Osteocyte (in vitro differentiated cells): ENCODE measurements around the gene EBI3. TPM values are rescaled to one million over a fixed set of nuclear protein-coding genes. Genes with fewer than 3 reads are reported as not detected.
"Not testable (repeated sequence)": the region's sequence is repeated elsewhere in the genome, so short reads cannot be mapped to it uniquely, and the experiment has no call there.

Experiments used
- DNase-seq: peaks from one replicate; pipeline ENCODE4 v3.0.0; 2021; ENCODE audit warnings: mixed read lengths; ENCODE audit not compliant: unreplicated experiment; ENCODE audit errors: extremely low spot score
- H3K27ac Mint-ChIP-seq: one replicate; pipeline ENCODE4 v1.8.0; 2021; ENCODE audit warnings: mild to moderate bottlenecking, mixed read lengths; ENCODE audit not compliant: unreplicated experiment
- H3K27me3 Mint-ChIP-seq: one replicate; pipeline ENCODE4 v1.8.0; 2021; ENCODE audit warnings: mixed read lengths; ENCODE audit not compliant: unreplicated experiment
- H3K36me3 Mint-ChIP-seq: one replicate; pipeline ENCODE4 v1.8.0; 2021; ENCODE audit warnings: mixed read lengths; ENCODE audit not compliant: unreplicated experiment
- H3K4me1 Mint-ChIP-seq: one replicate; pipeline ENCODE4 v1.8.0; 2021; ENCODE audit warnings: mixed read lengths; ENCODE audit not compliant: unreplicated experiment
- H3K4me3 Mint-ChIP-seq: one replicate; pipeline ENCODE4 v1.8.0; 2021; ENCODE audit warnings: mild to moderate bottlenecking, moderate library complexity, mixed read lengths; ENCODE audit not compliant: unreplicated experiment
- H3K9me3 Mint-ChIP-seq: one replicate; pipeline ENCODE4 v1.8.0; 2021; ENCODE audit warnings: mixed read lengths; ENCODE audit not compliant: unreplicated experiment
- CTCF ChIP-seq: fragments of 200-600 bp; sonication (generic); IDR thresholded peaks from 2 replicates; pipeline ENCODE4 v1.5.0; 2021; ENCODE audit warnings: antibody characterized with exemption, mild to moderate bottlenecking, moderate library complexity
- total RNA-seq: library from RNA; stranded (reverse); gene quantifications from 2 replicates; pipeline ENCODE4 v1.2.1, GENCODE V29; 2021

Gene EBI3
- total RNA-seq, 1 donor from 2014 or later: 1.6 TPM

- Mint-ChIP-seq H3K9me3 (no peaks in the 10 kb centered on the region), H3K27me3 (no peaks in the 10 kb centered on the region), H3K27ac (no peak overlapping the region), H3K36me3 (peaks cover 14% of the 10 kb centered on the region), H3K4me1 (no peaks in the 10 kb centered on the region), H3K4me3 (no peak overlapping the region)
- no peak for DNase-seq
- TF ChIP-seq CTCF: peak; percentile 77
Measured at GRCh38 chr19:4267101-4267900, 38.0 kb downstream of the EBI3 start.

- no peak for TF ChIP-seq CTCF
- H3K27me3 Mint-ChIP-seq: no peaks in the 10 kb centered on the region
- DNase-seq: no peak
- H3K36me3 Mint-ChIP-seq: peaks cover 14% of the 10 kb centered on the region
- H3K9me3 Mint-ChIP-seq: no peaks in the 10 kb centered on the region
- no peak overlapping the region for H3K4me3 Mint-ChIP-seq
- no peaks in the 10 kb centered on the region for H3K4me1 Mint-ChIP-seq
- H3K27ac Mint-ChIP-seq: no peak overlapping the region
Measured at GRCh38 chr19:4267901-4268815, 38.8 kb downstream of the EBI3 start.

GRCh38 chr19:4268816-4269430, 39.6 kb downstream of the EBI3 start:
- H3K36me3 Mint-ChIP-seq: peaks cover 14% of the 10 kb centered on the region
- no peaks in the 10 kb centered on the region for H3K4me1 Mint-ChIP-seq
- no peak for DNase-seq
- TF ChIP-seq CTCF: no peak
- no peak overlapping the region for H3K27ac Mint-ChIP-seq
- no peaks in the 10 kb centered on the region for H3K9me3 Mint-ChIP-seq
- no peaks in the 10 kb centered on the region for H3K27me3 Mint-ChIP-seq
- H3K4me3 Mint-ChIP-seq: no peak overlapping the region

- DNase-seq: no peak
Measured at GRCh38 chr19:4272894-4273293, 43.6 kb downstream of the EBI3 start.

GRCh38 chr19:4274321-4274686, 45.0 kb downstream of the EBI3 start:
- DNase-seq, H3K27ac Mint-ChIP-seq, H3K9me3 Mint-ChIP-seq, H3K4me3 Mint-ChIP-seq, H3K4me1 Mint-ChIP-seq, H3K36me3 Mint-ChIP-seq: not testable (repeated sequence)
- H3K27me3 Mint-ChIP-seq: peaks cover 11% of the 10 kb centered on the region

More at GRCh38 chr19:4272894-4273293, 43.6 kb downstream of the EBI3 start:
- no peak for TF ChIP-seq CTCF
- Mint-ChIP-seq H3K4me3 (no peak overlapping the region), H3K36me3 (peaks cover 5% of the 10 kb centered on the region), H3K27me3 (peaks cover 4% of the 10 kb centered on the region), H3K4me1 (peaks cover 2% of the 10 kb centered on the region), H3K9me3 (no peaks in the 10 kb centered on the region), H3K27ac (no peak overlapping the region)
